Natural killer cell (primary cell): ENCODE measurements around the gene ELK4. TPM values are rescaled to one million over a fixed set of nuclear protein-coding genes. Genes with fewer than 3 reads are reported as not detected.
A peak's percentile ranks its signal among the peaks of the same experiment; 100 is the strongest.
"Not testable (repeated sequence)": the region's sequence is repeated elsewhere in the genome, so short reads cannot be mapped to it uniquely, and the experiment has no call there.

Source experiments
- ATAC-seq, 3 donors: fragments of 150-1000 bp in 2 of 3; fragments of 200-7000 bp in 1 of 3; cut with Tn5 transposase; 1 replicate in 1 of 3; 2 replicates in 2 of 3; pipeline ENCODE4 v1.10.0; 2021; ENCODE audit warnings: mild to moderate bottlenecking in 2 of 3, moderate library complexity in 2 of 3
- DNase-seq, 2 donors: peaks; one replicate each; pipeline versions ENCODE4 v3.0.0 to v3.0.0-alpha.2; 2013 to 2021; ENCODE audit warnings: mixed read lengths in 1 of 2
- H3K27ac ChIP-seq: one replicate; pipeline ENCODE4 v1.5.1; 2013; ENCODE audit warnings: mild to moderate bottlenecking, low read length
- H3K27me3 ChIP-seq: one replicate; pipeline ENCODE4 v1.6.1; 2013; ENCODE audit warnings: low read length; ENCODE audit not compliant: control insufficient read depth, insufficient read depth
- H3K36me3 ChIP-seq: one replicate; pipeline ENCODE4 v1.6.1; 2013; ENCODE audit warnings: low read length; ENCODE audit not compliant: control insufficient read depth, insufficient read depth
- H3K4me1 ChIP-seq: one replicate; pipeline ENCODE4 v1.6.1; 2013; ENCODE audit warnings: low read length; ENCODE audit not compliant: control insufficient read depth, insufficient read depth
- H3K4me3 ChIP-seq: one replicate; pipeline ENCODE4 v1.5.1; 2013; ENCODE audit warnings: low read length
- H3K9me3 ChIP-seq: one replicate; pipeline ENCODE4 v1.6.1; 2013; ENCODE audit warnings: low read length; ENCODE audit not compliant: control insufficient read depth, insufficient read depth
- H3K27ac Mint-ChIP-seq, 2 donors: one replicate each; pipeline ENCODE4 v1.8.0; 2022; ENCODE audit warnings: mild to moderate bottlenecking in 2 of 2, mixed read lengths in 2 of 2, moderate library complexity in 1 of 2
- H3K27me3 Mint-ChIP-seq, 2 donors: one replicate each; pipeline ENCODE4 v1.8.0; 2022; ENCODE audit warnings: low read depth in 2 of 2, mixed read lengths in 2 of 2
- H3K36me3 Mint-ChIP-seq: one replicate; pipeline ENCODE4 v1.8.0; 2022; ENCODE audit warnings: mixed read lengths
- H3K4me1 Mint-ChIP-seq, 2 donors: one replicate each; pipeline ENCODE4 v1.8.0; 2022; ENCODE audit warnings: mixed read lengths in 2 of 2
- H3K4me3 Mint-ChIP-seq: one replicate; pipeline ENCODE4 v1.8.0; 2022; ENCODE audit warnings: mild to moderate bottlenecking, moderate library complexity, mixed read lengths
- H3K9me3 Mint-ChIP-seq, 2 donors: one replicate each; pipeline ENCODE4 v1.8.0; 2022; ENCODE audit warnings: mixed read lengths in 2 of 2
- WGBS: methylation state at CpG from one replicate; pipeline ENCODE4 v1.1.7; 2013; ENCODE audit warnings: missing lambda C conversion rate; ENCODE audit not compliant: insufficient coverage; 5-methylcytosine and 5-hydroxymethylcytosine counted together
- intact Hi-C: fragments of 100-400 bp; cut with micrococcal nuclease; formaldehyde crosslinking; loops from one replicate; pipeline ENCODE4 v1.14.2; 2022
- total RNA-seq, 4 donors: library from RNA; stranded (reverse); fragments of 120-200 nt in 1 of 4; gene quantifications; one replicate each; pipeline versions ENCODE4 v1.2.3 to v1.2.4, GENCODE V29; 2013 to 2022
- TF ChIP-seq, protein P1 (sequence below): fragments of 200-600 bp; IDR thresholded peaks from one replicate; pipeline ENCODE4 v1.8.0; 2022; ENCODE audit warnings: antibody characterized with exemption

Gene ELK4
- total RNA-seq, 3 donors from 2014 or later (not counting 1 experiment from before 2014, with no cell fraction given), result 107 to 155 (median 139) TPM

DNA sequence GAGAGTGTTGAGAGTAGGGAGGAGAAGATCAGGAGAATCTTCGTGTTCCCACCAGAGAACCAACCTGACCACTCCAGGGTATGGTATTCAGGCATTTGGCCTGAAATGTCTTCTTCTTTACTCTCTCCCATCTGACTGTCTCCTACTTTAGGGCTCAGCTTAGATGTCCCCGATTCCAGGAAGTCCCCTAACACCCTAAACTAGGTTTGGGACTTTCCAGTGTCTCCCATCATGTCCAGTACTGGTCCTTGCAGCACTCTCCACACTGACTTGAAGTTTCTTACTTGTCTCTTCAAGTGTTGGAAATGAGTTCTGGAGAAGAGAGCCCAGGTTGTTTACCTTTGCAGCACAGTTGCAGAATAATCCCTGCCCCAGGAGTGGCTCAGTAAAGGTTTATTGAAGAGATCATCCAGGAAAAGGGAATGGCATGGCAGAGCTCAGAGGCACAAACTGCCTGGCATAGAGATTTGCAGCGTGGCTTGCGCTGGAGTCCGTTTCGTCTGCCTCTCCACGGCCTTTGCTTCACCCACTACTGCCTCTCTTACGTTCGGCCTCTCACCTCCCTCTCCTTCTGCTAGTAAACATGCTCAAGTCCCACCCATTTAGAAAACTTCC, 6.2 kb upstream of the ELK4 start:
- Histone ChIP-seq H3K27me3 (no peaks in the 10 kb centered on the region), H3K4me1 (no peaks in the 10 kb centered on the region), H3K36me3 (no peaks in the 10 kb centered on the region), H3K9me3 (no peaks in the 10 kb centered on the region), H3K4me3 (no peak overlapping the region), H3K27ac (no peak overlapping the region)
- WGBS, result 90% methylated on average over 9 of the region's 9 CpGs
- Mint-ChIP-seq H3K4me1 (no peaks in the 10 kb centered on the region), H3K4me3 (no peak overlapping the region), H3K27ac (no peak overlapping the region), H3K36me3 (no peaks in the 10 kb centered on the region), H3K27me3 (peaks cover 29 to 32% of the 10 kb centered on the region in 2 donors), H3K9me3 (no peaks in the 10 kb centered on the region)
- DNase-seq, result no peak
- intact Hi-C loops, result no loop called here
- TF ChIP-seq, protein P1, sequence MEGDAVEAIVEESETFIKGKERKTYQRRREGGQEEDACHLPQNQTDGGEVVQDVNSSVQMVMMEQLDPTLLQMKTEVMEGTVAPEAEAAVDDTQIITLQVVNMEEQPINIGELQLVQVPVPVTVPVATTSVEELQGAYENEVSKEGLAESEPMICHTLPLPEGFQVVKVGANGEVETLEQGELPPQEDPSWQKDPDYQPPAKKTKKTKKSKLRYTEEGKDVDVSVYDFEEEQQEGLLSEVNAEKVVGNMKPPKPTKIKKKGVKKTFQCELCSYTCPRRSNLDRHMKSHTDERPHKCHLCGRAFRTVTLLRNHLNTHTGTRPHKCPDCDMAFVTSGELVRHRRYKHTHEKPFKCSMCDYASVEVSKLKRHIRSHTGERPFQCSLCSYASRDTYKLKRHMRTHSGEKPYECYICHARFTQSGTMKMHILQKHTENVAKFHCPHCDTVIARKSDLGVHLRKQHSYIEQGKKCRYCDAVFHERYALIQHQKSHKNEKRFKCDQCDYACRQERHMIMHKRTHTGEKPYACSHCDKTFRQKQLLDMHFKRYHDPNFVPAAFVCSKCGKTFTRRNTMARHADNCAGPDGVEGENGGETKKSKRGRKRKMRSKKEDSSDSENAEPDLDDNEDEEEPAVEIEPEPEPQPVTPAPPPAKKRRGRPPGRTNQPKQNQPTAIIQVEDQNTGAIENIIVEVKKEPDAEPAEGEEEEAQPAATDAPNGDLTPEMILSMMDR, result no peak
- no peak for ATAC-seq

DNA sequence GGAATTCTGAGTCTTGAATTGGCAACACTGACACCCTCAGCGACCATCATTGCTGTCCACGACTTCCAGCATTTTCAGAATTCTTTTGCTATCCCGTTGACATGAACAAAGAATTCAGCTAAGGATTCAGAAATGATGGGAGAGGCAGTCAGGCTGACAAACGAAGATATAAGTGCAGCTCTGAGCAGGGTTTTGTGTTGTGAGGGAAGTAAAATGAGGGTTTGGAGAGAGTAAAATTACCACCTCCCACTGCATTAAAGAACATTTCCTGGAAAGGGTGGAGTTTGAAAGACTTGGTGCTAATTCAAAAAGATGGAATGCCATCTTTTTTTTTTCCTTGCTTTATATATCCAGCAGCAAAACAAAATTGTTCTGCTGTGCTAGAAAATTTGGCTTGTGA, 4.9 kb upstream of the ELK4 start:
- Mint-ChIP-seq H3K4me3 (no peak overlapping the region), H3K4me1 (peaks cover 6 to 8% of the 10 kb centered on the region in 2 donors), H3K27ac (no peak overlapping the region), H3K36me3 (no peaks in the 10 kb centered on the region), H3K27me3 (peaks cover 29 to 32% of the 10 kb centered on the region in 2 donors), H3K9me3 (no peaks in the 10 kb centered on the region)
- H3K27ac ChIP-seq, result no peak overlapping the region
- TF ChIP-seq, protein P1, result no peak
- H3K36me3 ChIP-seq, result no peaks in the 10 kb centered on the region
- peaks cover 4% of the 10 kb centered on the region for H3K4me1 ChIP-seq
- intact Hi-C loops, result no loop called here
- no peak overlapping the region for H3K4me3 ChIP-seq
- WGBS, result 63% methylated on average over 4 of the region's 4 CpGs
- DNase-seq (no peak), ATAC-seq (no peak)
- no peaks in the 10 kb centered on the region for H3K9me3 ChIP-seq
- no peaks in the 10 kb centered on the region for H3K27me3 ChIP-seq

DNA sequence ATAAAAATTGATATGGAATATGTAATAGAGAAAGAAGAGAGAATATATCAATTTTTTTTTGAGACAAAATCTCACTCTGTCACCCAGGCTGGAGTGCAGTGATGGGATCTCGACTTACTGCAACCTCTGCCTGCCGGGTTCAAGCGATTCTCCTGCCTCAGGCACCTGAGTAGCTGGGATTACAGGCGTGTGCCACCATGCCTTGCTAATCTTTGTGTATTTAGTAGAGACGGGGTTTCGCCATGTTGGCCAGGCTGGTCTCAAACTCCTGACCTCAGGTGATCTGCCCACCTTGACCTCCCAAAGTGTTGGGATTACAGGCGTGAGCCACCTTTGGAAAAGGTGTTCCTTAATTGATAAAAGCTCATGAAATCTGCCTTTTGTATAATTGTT, 4.3 kb upstream of the ELK4 start:
- H3K4me3 ChIP-seq, H3K4me1 ChIP-seq, H3K9me3 Mint-ChIP-seq, DNase-seq, H3K27me3 ChIP-seq, H3K27ac ChIP-seq, H3K36me3 ChIP-seq, H3K9me3 ChIP-seq, H3K27ac Mint-ChIP-seq, intact Hi-C loops, H3K4me1 Mint-ChIP-seq, H3K36me3 Mint-ChIP-seq, H3K4me3 Mint-ChIP-seq, ATAC-seq: not testable (repeated sequence)
- WGBS, result 92% methylated on average over 7 of the region's 7 CpGs
- peaks cover 24 to 32% of the 10 kb centered on the region in 2 donors for H3K27me3 Mint-ChIP-seq

DNA sequence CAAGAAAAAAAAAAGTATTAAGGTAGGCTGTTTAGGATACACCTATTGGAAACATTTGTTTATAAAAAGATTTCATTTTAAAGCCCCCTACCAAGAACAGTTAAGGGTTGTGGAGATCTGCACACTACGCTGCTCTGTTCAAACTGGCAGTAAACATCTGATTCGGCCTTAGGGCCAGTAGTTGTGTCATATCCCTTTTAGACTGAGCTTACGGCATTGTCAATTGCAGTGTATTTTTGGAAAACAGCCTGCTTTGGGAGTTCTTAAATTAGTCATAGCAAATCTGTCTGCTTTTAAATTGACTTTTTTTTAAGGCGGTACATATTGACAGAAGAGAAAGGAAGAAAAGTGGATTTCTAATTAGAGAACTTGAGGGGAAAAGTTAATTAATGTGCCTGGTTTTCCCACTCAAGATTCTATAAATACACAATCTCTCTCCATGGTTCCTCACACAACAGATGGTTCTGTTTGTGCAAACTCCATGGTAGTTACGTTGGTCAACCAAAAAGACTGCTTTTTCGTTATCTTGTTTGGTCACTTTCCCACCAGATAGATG, 1.7 kb upstream of the ELK4 start:
- Histone ChIP-seq H3K27ac (no peak overlapping the region), H3K4me3 (no peak overlapping the region), H3K4me1 (peaks cover 19% of the 10 kb centered on the region), H3K27me3 (no peaks in the 10 kb centered on the region), H3K9me3 (no peaks in the 10 kb centered on the region), H3K36me3 (peaks cover under 1% of the 10 kb centered on the region)
- no peak for DNase-seq
- WGBS, result 94% methylated on average over 5 of the region's 6 CpGs
- H3K9me3 Mint-ChIP-seq, result no peaks in the 10 kb centered on the region
- no peak for ATAC-seq
- peaks cover 23 to 30% of the 10 kb centered on the region in 2 donors for H3K4me1 Mint-ChIP-seq
- H3K27ac Mint-ChIP-seq, result peak overlapping the region; percentile 97 to 99
- TF ChIP-seq, protein P1, result no peak
- H3K27me3 Mint-ChIP-seq, result peaks cover 11 to 21% of the 10 kb centered on the region in 2 donors
- no peaks in the 10 kb centered on the region for H3K36me3 Mint-ChIP-seq
- intact Hi-C loops, result loop anchor here (2.0 to 5.0 kb wide), 3 partner anchors 105 to 346 kb away; no protein-coding TSS in a partner anchor
- H3K4me3 Mint-ChIP-seq, result peak overlapping the region; percentile 37
